Testis (tissue), 2 donors: Measurements from ENCODE around the gene TBL1X.

ENCODE experiments used
- CTCF ChIP-seq, 3 experiments: fragments of 450-650 bp in 2 of 3; fragments of 200-600 bp in 1 of 3; sonication (generic) in 1 of 3; IDR thresholded peaks; one replicate each; pipeline ENCODE4 v1.5.1; 2016 to 2019; ENCODE audit warnings: antibody characterized with exemption in 3 of 3, mild to moderate bottlenecking in 2 of 3, moderate library complexity in 1 of 3
- POLR2A ChIP-seq: fragments of 450-650 bp; IDR thresholded peaks from one replicate; pipeline ENCODE4 v1.6.1; 2017; ENCODE audit warnings: antibody characterized with exemption, mild to moderate bottlenecking, moderate library complexity

DNA sequence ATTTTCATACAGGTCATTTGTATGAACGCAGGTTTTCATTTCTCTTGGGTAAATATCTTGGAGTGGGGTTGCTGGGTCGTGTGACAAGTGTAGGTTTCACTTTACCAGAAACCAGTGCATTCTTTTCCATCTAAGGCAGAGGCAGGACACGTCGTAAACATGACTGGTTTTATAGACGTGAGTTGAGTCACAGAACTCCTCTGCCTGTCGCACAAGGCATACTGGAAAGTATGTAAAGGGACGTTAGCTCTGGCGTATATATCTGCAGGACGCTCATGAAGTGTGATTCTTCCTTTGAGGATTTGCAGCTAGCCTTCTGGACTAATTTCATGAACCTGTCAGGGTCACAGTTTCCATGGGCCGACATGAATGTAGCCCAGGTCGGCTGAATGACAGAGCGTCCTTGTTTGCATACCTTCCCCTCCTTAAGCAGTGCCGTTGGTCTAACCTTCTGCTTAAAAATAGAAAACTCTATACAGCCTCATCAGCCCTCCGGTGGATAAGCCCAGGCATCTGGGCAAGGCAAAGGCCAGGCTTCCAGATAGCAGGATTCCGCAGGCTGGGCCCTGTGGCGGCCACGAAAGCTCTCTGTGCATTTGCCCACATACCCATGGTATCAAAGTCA lies 194.8 kb downstream of the TBL1X start:
- TF ChIP-seq CTCF (IDR thresholded peaks at IDR 0.05) (no peak), POLR2A (no peak)
